Memory B cell (primary cell): ENCODE results near the gene ZFP36L1.

ENCODE experiments used
- ATAC-seq: fragments of 150-1000 bp; cut with Tn5 transposase; 2 replicates; pipeline ENCODE4 v1.10.0; 2021; ENCODE audit warnings: low read depth, mild to moderate bottlenecking, moderate library complexity
- DNase-seq, 2 donors: peaks; one replicate each; pipeline ENCODE4 v3.0.0; 2022; ENCODE audit warnings: low spot score in 2 of 2
- H3K27ac Mint-ChIP-seq: one replicate; pipeline ENCODE4 v1.8.0; 2022; ENCODE audit warnings: mild to moderate bottlenecking, moderate library complexity, mixed read lengths
- H3K27me3 Mint-ChIP-seq: one replicate; pipeline ENCODE4 v1.8.0; 2022; ENCODE audit warnings: mixed read lengths
- H3K36me3 Mint-ChIP-seq: one replicate; pipeline ENCODE4 v1.8.0; 2022; ENCODE audit warnings: mild to moderate bottlenecking, mixed read lengths
- H3K4me1 Mint-ChIP-seq: one replicate; pipeline ENCODE4 v1.8.0; 2022; ENCODE audit warnings: mixed read lengths
- H3K4me3 Mint-ChIP-seq: one replicate; pipeline ENCODE4 v1.8.0; 2022; ENCODE audit warnings: mild to moderate bottlenecking, moderate library complexity, mixed read lengths
- H3K9me3 Mint-ChIP-seq: one replicate; pipeline ENCODE4 v1.8.0; 2022; ENCODE audit warnings: mixed read lengths

Gene ZFP36L1

GRCh38 chr14:68760761-68761160 is 32.1 kb downstream of the ZFP36L1 start:
- Mint-ChIP-seq H3K4me3 (no peak overlapping the region), H3K27ac (no peak overlapping the region), H3K4me1 (peaks cover 17% of the 10 kb centered on the region), H3K27me3 (no peaks in the 10 kb centered on the region), H3K9me3 (no peaks in the 10 kb centered on the region), H3K36me3 (peaks cover 1% of the 10 kb centered on the region)
- DNase-seq (no peak), ATAC-seq (no peak)

- peaks cover 1% of the 10 kb centered on the region for H3K36me3 Mint-ChIP-seq
- H3K9me3 Mint-ChIP-seq = no peaks in the 10 kb centered on the region
- no peak for ATAC-seq
- no peak overlapping the region for H3K27ac Mint-ChIP-seq
- no peak for DNase-seq
- H3K4me1 Mint-ChIP-seq = peaks cover 15% of the 10 kb centered on the region
- H3K4me3 Mint-ChIP-seq = no peak overlapping the region
- no peaks in the 10 kb centered on the region for H3K27me3 Mint-ChIP-seq
Measured at GRCh38 chr14:68759937-68760336, 32.9 kb downstream of the ZFP36L1 start.

DNA sequence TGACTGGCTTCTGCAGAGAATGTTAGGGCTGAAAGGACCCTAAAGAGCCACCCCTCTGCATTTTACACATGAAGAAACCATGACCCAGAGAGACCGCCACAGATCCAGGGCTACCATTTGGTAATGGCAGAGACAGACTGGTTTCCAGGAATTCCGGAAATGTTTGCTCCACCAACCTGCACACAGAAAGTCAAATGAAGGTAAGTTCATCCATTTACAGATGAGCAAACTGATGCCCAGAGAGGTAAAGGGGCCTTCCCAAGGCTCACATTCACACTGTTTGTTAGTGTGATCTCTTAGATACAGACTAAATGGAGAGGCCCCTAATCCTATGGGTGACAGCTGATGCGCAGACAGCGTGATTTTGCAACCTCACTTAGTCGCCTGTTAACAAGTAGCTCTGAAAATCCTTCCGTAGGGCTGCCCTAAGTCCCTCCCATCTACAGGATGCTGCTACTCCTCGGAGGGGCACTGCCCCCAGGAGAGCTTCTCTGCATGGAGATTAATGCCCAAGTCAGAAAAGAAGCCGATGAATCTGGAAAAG is 33.8 kb downstream of the ZFP36L1 start:
- H3K27ac Mint-ChIP-seq = no peak overlapping the region

GRCh38 chr14:68758301-68758700 is 34.6 kb downstream of the ZFP36L1 start:
- DNase-seq (no peak), ATAC-seq (no peak)
- H3K4me3 Mint-ChIP-seq = no peak overlapping the region
- peaks cover 15% of the 10 kb centered on the region for H3K4me1 Mint-ChIP-seq
- no peaks in the 10 kb centered on the region for H3K27me3 Mint-ChIP-seq
- H3K27ac Mint-ChIP-seq = no peak overlapping the region
- H3K9me3 Mint-ChIP-seq = no peaks in the 10 kb centered on the region
- peaks cover 1% of the 10 kb centered on the region for H3K36me3 Mint-ChIP-seq

More for the DNA sequence above, 33.8 kb downstream of the ZFP36L1 start:
- no peak for ATAC-seq
- Mint-ChIP-seq H3K4me3 (no peak overlapping the region), H3K4me1 (peaks cover 15% of the 10 kb centered on the region), H3K9me3 (no peaks in the 10 kb centered on the region), H3K36me3 (peaks cover 1% of the 10 kb centered on the region), H3K27me3 (no peaks in the 10 kb centered on the region)
- DNase-seq = no peak

DNA sequence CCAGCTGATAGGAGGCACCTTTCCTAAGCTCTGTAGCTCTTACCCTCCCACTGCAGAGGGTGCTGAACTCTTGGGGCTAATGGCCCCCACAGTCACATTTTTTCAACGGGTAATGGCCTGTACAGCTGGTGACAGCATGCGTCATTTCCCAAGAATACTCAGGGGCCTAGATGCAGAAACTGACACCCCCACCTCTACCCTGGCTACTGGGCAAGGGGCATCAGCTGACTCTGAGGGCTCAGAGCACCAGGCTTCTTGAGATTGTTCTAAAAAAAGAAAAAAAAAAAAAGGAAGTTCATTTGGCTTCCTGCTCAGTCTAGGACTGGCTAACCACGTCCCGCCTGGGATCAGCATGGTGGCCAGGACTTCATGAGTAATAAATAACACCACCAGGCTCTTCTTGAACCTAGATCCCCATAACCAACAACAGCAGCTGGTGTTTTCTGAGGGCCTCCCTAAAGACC is 35.2 kb downstream of the ZFP36L1 start:
- Mint-ChIP-seq H3K27me3 (no peaks in the 10 kb centered on the region), H3K36me3 (peaks cover 1% of the 10 kb centered on the region), H3K4me1 (peaks cover 15% of the 10 kb centered on the region), H3K4me3 (no peak overlapping the region), H3K9me3 (no peaks in the 10 kb centered on the region), H3K27ac (no peak overlapping the region)
- DNase-seq (no peak), ATAC-seq (peak; percentile 92)

GRCh38 chr14:68756734-68757133 is 36.1 kb downstream of the ZFP36L1 start:
- Mint-ChIP-seq H3K4me3 (no peak overlapping the region), H3K4me1 (peaks cover 17% of the 10 kb centered on the region), H3K9me3 (no peaks in the 10 kb centered on the region), H3K27me3 (no peaks in the 10 kb centered on the region), H3K27ac (no peak overlapping the region), H3K36me3 (peaks cover under 1% of the 10 kb centered on the region)
- DNase-seq (no peak), ATAC-seq (no peak)

GRCh38 chr14:68756000-68756481 is 36.8 kb downstream of the ZFP36L1 start:
- no peaks in the 10 kb centered on the region for H3K36me3 Mint-ChIP-seq
- no peak for ATAC-seq
- H3K27ac Mint-ChIP-seq = no peak overlapping the region
- H3K4me1 Mint-ChIP-seq = peaks cover 16% of the 10 kb centered on the region
- H3K4me3 Mint-ChIP-seq = no peak overlapping the region
- H3K9me3 Mint-ChIP-seq = no peaks in the 10 kb centered on the region
- no peaks in the 10 kb centered on the region for H3K27me3 Mint-ChIP-seq
- no peak for DNase-seq

DNA sequence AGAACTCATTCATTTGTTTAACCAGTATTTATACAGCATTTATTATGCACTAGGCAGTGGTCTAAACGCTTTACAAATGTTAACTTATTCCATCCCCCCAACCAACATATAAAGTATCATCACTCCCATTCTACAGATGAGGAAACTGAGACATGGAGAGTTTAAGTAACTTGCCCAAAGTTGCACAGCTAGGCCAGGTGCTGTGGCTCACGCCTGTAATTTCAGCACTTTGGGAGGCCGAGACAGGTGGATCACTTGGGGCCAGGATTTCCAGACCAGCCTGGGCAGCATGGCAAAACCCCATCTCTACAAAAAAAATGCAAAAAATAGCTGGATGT is 37.9 kb downstream of the ZFP36L1 start:
- no peak overlapping the region for H3K27ac Mint-ChIP-seq
- H3K36me3 Mint-ChIP-seq = no peaks in the 10 kb centered on the region
- peaks cover 16% of the 10 kb centered on the region for H3K4me1 Mint-ChIP-seq
- H3K9me3 Mint-ChIP-seq = no peaks in the 10 kb centered on the region
- no peak for DNase-seq
- no peak overlapping the region for H3K4me3 Mint-ChIP-seq
- H3K27me3 Mint-ChIP-seq = no peaks in the 10 kb centered on the region
- no peak for ATAC-seq

- Mint-ChIP-seq H3K4me1 (peaks cover 16% of the 10 kb centered on the region), H3K9me3 (no peaks in the 10 kb centered on the region), H3K27me3 (no peaks in the 10 kb centered on the region), H3K36me3 (no peaks in the 10 kb centered on the region), H3K4me3 (no peak overlapping the region), H3K27ac (no peak overlapping the region)
- ATAC-seq = no peak
- DNase-seq = no peak
Measured at GRCh38 chr14:68753690-68754089, 39.2 kb downstream of the ZFP36L1 start.

DNA sequence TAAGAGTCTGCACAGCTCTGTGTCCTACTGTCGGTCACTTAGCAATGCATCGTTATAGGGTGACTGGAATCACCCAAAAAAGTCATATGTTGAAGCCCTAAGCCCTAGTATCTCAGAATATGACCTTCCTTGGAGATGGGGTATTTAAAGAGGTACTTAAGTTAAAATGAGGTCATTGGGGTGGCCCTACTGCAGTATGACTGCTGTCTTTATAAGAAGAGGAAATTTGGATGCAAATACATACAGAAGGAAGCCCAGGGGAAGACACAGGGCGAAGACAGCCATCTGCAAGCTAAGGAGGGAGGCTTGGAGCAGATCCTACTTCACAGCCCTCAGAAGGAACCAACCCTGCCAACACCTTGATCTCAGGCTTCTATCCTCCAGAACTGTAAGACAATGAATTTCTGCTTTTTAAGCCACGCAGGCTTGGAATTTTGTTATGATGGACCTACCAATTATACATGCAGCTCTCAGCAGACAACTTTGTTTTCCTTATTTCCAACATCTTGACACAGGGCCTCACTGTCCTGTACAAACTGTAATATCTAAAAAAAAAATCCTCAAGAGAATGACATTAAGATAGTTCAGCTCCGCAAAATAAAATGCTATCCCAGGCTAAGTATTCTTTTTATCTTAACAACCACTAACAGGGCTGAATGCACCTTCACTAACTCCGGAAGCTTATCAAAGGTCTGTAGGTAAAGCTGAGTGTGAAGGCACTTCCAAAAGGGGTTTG is 40.4 kb downstream of the ZFP36L1 start:
- Mint-ChIP-seq H3K27me3 (no peaks in the 10 kb centered on the region), H3K27ac (peak overlapping the region; percentile 53)

DNA sequence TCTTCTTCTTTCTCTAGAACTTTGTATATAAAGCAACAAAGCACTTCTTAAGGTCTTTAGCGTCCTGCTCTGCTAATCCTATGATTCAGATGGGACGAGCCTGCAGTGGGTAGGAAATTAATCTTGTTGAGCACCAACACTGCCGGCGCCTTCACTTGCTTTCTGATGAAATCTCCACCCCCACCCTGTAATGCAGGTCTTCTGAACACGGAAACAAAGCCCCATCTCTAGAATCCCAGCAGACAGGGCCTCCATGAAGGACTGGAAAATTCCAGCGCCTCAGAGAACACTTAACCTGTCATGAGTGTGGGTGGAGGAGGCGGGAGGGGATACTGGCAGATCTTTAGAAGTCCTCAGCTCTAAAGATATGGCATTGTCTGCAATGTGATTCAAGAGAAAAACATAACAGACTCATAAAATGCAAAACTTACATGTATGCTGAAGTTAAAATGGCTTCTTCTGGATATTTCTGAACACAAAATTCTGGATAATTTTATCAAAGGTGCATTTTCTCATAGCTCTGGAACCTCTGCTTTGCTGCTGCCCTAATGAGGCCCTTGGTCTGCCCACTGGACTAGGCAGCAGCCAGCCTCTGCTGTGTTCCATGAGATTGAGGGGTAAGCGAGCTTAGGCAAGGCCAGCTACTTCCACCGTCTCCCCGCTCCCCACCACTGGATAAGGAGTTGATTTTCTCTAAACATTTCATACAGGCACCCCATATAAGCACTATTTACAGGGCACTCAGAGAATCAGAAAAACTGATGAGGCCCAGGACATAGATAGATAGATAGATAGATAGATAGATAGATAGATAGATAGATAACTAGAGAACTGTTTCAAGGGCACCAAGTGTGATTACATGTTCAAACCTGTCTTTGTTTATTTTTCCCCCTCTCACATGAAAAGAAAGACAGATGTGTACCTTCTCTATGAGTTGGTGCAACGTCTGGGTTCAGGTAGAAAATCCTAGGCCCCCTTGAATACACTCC is 43.1 kb downstream of the ZFP36L1 start:
- Mint-ChIP-seq H3K27me3 (no peaks in the 10 kb centered on the region), H3K36me3 (no peaks in the 10 kb centered on the region), H3K9me3 (no peaks in the 10 kb centered on the region), H3K27ac (no peak overlapping the region), H3K4me3 (no peak overlapping the region), H3K4me1 (peaks cover 4% of the 10 kb centered on the region)
- no peak for DNase-seq
- ATAC-seq = no peak

More for the DNA sequence above, 40.4 kb downstream of the ZFP36L1 start:
- no peak for ATAC-seq
- Mint-ChIP-seq H3K36me3 (no peaks in the 10 kb centered on the region), H3K9me3 (no peaks in the 10 kb centered on the region), H3K4me3 (no peak overlapping the region), H3K4me1 (peaks cover 10% of the 10 kb centered on the region)
- DNase-seq = no peak

- Mint-ChIP-seq H3K36me3 (no peaks in the 10 kb centered on the region), H3K4me3 (no peak overlapping the region), H3K27ac (no peak overlapping the region)
Measured at GRCh38 chr14:68748691-68749090, 44.2 kb downstream of the ZFP36L1 start.

DNA sequence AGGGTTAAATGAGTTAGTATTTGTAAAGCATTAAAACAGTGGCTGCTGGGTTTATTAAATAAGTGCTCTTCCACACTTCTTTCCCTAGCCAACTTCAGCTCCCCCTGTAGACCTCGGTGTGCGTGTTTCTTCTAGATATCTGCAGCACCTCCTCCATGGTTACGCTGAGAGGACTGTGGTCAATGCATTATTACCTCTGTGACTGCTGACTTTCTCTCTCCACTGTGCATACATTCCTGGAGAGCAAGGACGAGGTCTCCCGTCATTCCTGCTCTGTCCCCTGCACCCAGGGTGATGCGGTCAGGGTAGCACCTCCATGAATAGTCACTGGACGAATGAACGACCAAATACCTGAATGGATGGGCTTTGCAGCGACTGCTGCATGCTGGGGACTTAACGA is 44.6 kb downstream of the ZFP36L1 start:
- Mint-ChIP-seq H3K9me3 (no peaks in the 10 kb centered on the region), H3K27ac (no peak overlapping the region), H3K4me3 (no peak overlapping the region), H3K27me3 (no peaks in the 10 kb centered on the region), H3K4me1 (peaks cover 8% of the 10 kb centered on the region), H3K36me3 (no peaks in the 10 kb centered on the region)
- ATAC-seq = no peak
- DNase-seq = no peak

More at GRCh38 chr14:68748691-68749090, 44.2 kb downstream of the ZFP36L1 start:
- ATAC-seq = no peak
- no peak for DNase-seq
- Mint-ChIP-seq H3K4me1 (peaks cover 7% of the 10 kb centered on the region), H3K9me3 (no peaks in the 10 kb centered on the region), H3K27me3 (no peaks in the 10 kb centered on the region)

GRCh38 chr14:68747393-68747792 is 45.5 kb downstream of the ZFP36L1 start:
- ATAC-seq (no peak), DNase-seq (no peak)
- Mint-ChIP-seq H3K27me3 (no peaks in the 10 kb centered on the region), H3K4me1 (peaks cover 12% of the 10 kb centered on the region), H3K4me3 (no peak overlapping the region), H3K27ac (no peak overlapping the region), H3K9me3 (no peaks in the 10 kb centered on the region), H3K36me3 (no peaks in the 10 kb centered on the region)
